Endothelial cell of umbilical vein (primary cell): ENCODE results near the gene CDK9. TPM values are rescaled to one million over a fixed set of nuclear protein-coding genes. Genes with fewer than 3 reads are reported as not detected.

Experiments
- BruUV-seq: library from RNA; stranded (reverse); fragments of 400-500 nt; replicated peaks from 2 replicates; lab custom pipeline; 2021; lab: Mats Ljungman, UMichigan
- CTCF ChIA-PET: fragments of 300-600, 350-600 bp; sonication (Branson Sonifier 250); formaldehyde crosslinking; loops from one replicate; lab custom pipeline; 2021; ENCODE audit warnings: antibody characterized with exemption, inconsistent platforms; lab: Charles Lee
- POLR2A ChIA-PET: fragments of 300-600, 350-600 bp; sonication (Branson Sonifier 250); formaldehyde crosslinking; loops from one replicate; lab custom pipeline; 2021; ENCODE audit warnings: antibody characterized with exemption, inconsistent platforms; lab: Charles Lee
- DNase-seq: peaks from one replicate; pipeline ENCODE4 v3.0.0-alpha.2; 2011; ENCODE audit warnings: low read depth, low spot score
- FAIRE-seq: peaks from 2 replicates; lab custom pipeline; 2011; peaks lifted over from hg19 to GRCh38; lab: Jason Lieb, UNC
- H2AFZ ChIP-seq: 2 replicates; pipeline ENCODE4 v1.6.0; 2012; ENCODE audit warnings: low read depth, low read length, control low read depth, inconsistent platforms
- H3K27ac ChIP-seq: 2 replicates; pipeline ENCODE4 v1.5.1; 2011; ENCODE audit warnings: low read depth, mild to moderate bottlenecking, control low read depth, low read length, moderate library complexity; ENCODE audit not compliant: insufficient read depth
- H3K27me3 ChIP-seq, 2 experiments: 2 replicates each; pipeline versions ENCODE4 v1.6.0 to v1.6.1; 2011; ENCODE audit warnings: low read length in 2 of 2, mixed read lengths in 1 of 2; ENCODE audit not compliant: control insufficient read depth in 2 of 2, insufficient read depth in 2 of 2
- H3K36me3 ChIP-seq, 2 experiments: 2 replicates in 1 of 2; 3 replicates in 1 of 2; pipeline ENCODE4 v1.5.1; 2011; ENCODE audit warnings: low read length in 2 of 2, mild to moderate bottlenecking in 1 of 2, moderate library complexity in 1 of 2; ENCODE audit not compliant: control insufficient read depth in 2 of 2, insufficient read depth in 2 of 2; ENCODE audit errors: extremely low read depth in 1 of 2
- H3K4me1 ChIP-seq: 3 replicates; pipeline ENCODE4 v1.5.1; 2011; ENCODE audit warnings: mild to moderate bottlenecking, low read length; ENCODE audit not compliant: control insufficient read depth, insufficient read depth; ENCODE audit errors: extremely low read depth
- H3K4me2 ChIP-seq: 2 replicates; pipeline ENCODE4 v1.6.1; 2011; ENCODE audit warnings: low read length, control low read depth, mixed read lengths; ENCODE audit not compliant: insufficient read depth
- H3K4me3 ChIP-seq, 3 experiments: fragments of 200-600 bp in 1 of 3; sonication (generic), shearing (Covaris generic) in 1 of 3; replicated peaks in 1 of 3; 2 replicates each; pipeline ENCODE4 v1.5.1; 2011 to 2016; ENCODE audit warnings: control low read depth in 3 of 3, low read length in 3 of 3, mild to moderate bottlenecking in 2 of 3, inconsistent platforms in 1 of 3, low read depth in 1 of 3, moderate library complexity in 1 of 3; ENCODE audit not compliant: insufficient read depth in 1 of 3
- H3K79me2 ChIP-seq: 2 replicates; pipeline ENCODE4 v1.6.0; 2012; ENCODE audit warnings: low read length, inconsistent platforms; ENCODE audit not compliant: control insufficient read depth, insufficient read depth
- H3K9ac ChIP-seq: replicated peaks from 2 replicates; pipeline ENCODE3; 2011; ENCODE audit warnings: low read length, control low read depth; ENCODE audit not compliant: insufficient read depth; ENCODE audit errors: extremely low read depth
- H3K9me1 ChIP-seq: replicated peaks from 3 replicates; pipeline ENCODE4 v1.6.0; 2011; ENCODE audit warnings: mild to moderate bottlenecking, low read length; ENCODE audit not compliant: control insufficient read depth, insufficient read depth; ENCODE audit errors: extremely low read depth
- H3K9me3 ChIP-seq: replicated peaks from 2 replicates; pipeline ENCODE4 v1.5.1; 2012; ENCODE audit warnings: low read length, inconsistent platforms; ENCODE audit not compliant: control insufficient read depth, insufficient read depth
- H4K20me1 ChIP-seq: replicated peaks from 2 replicates; pipeline ENCODE3; 2011; ENCODE audit warnings: mild to moderate bottlenecking, low read length; ENCODE audit not compliant: control insufficient read depth, insufficient read depth; ENCODE audit errors: extremely low read depth
- CTCF ChIP-seq, 2 donors: IDR thresholded peaks; 1 replicate in 1 of 2; 2 replicates in 1 of 2; pipeline ENCODE4 v1.5.1; 2011; ENCODE audit warnings: low read length in 2 of 2, mild to moderate bottlenecking in 2 of 2, moderate library complexity in 2 of 2, control low read depth in 1 of 2, inconsistent platforms in 1 of 2, low read depth in 1 of 2; ENCODE audit not compliant: insufficient read depth in 1 of 2; ENCODE audit errors: extremely low read depth in 1 of 2
- EZH2 ChIP-seq: IDR thresholded peaks from 2 replicates; pipeline ENCODE4 v1.6.1; 2012; ENCODE audit warnings: borderline replicate concordance, low read depth, mild to moderate bottlenecking, moderate library complexity, low read length, inconsistent platforms; ENCODE audit not compliant: severe bottlenecking
- FOS ChIP-seq: IDR thresholded peaks from 2 replicates; pipeline ENCODE4 v1.6.1; 2011; ENCODE audit warnings: mild to moderate bottlenecking, low read length, moderate library complexity, borderline replicate concordance; ENCODE audit not compliant: insufficient read depth
- GATA2 ChIP-seq: IDR thresholded peaks from 2 replicates; pipeline ENCODE4 v1.7.0; 2011; ENCODE audit warnings: low read depth, mild to moderate bottlenecking, moderate library complexity, mixed read lengths, low read length; ENCODE audit not compliant: insufficient read length, insufficient read depth
- JUN ChIP-seq: IDR thresholded peaks from 2 replicates; pipeline ENCODE4 v1.6.1; 2011; ENCODE audit warnings: borderline replicate concordance, low read depth; ENCODE audit not compliant: insufficient read length, insufficient read depth
- MAX ChIP-seq: IDR thresholded peaks from 2 replicates; pipeline ENCODE4 v1.6.1; 2011; ENCODE audit not compliant: insufficient read depth, insufficient read length
- MYC ChIP-seq: IDR thresholded peaks from one replicate; pipeline ENCODE4 v1.6.1; 2011; ENCODE audit warnings: mild to moderate bottlenecking, low read depth, low read length
- POLR2A ChIP-seq: IDR thresholded peaks from 2 replicates; pipeline ENCODE4 v1.6.1; 2012; ENCODE audit warnings: low read depth, mild to moderate bottlenecking, control low read depth, low read length
- POLR2AphosphoS5 ChIP-seq: IDR thresholded peaks from 2 replicates; pipeline ENCODE4 v1.6.1; 2012; ENCODE audit warnings: low read depth, mild to moderate bottlenecking, control low read depth, low read length, moderate library complexity; ENCODE audit not compliant: insufficient read depth
- dilution Hi-C: fragments of 300-500 bp; cut with MboI; formaldehyde crosslinking; loops from one replicate; pipeline ENCODE4 v1.15.0; 2019; ENCODE audit warnings: low sequenced_read_pairs; ENCODE audit not compliant: extremely low pct_ligation_motif_present
- intact Hi-C: fragments of 100-400 bp; cut with micrococcal nuclease; formaldehyde crosslinking; loops from one replicate; pipeline ENCODE4 v1.10.0; 2022
- polyA plus RNA-seq, 4 experiments: library from polyadenylated mRNA; depleted of rRNA in 3 of 4; stranded (reverse) in 3 of 4; unstranded in 1 of 4; fragments of >200 nt; gene quantifications; 2 replicates each; pipeline versions ENCODE4 v1.2.1 to v1.2.3, GENCODE V29; 2011 to 2012; ENCODE audit warnings: missing spikeins in 1 of 4
- total RNA-seq: library from RNA; stranded (reverse); gene quantifications from 2 replicates; pipeline ENCODE4 v1.2.3, GENCODE V29; 2021

The CDK9 gene
- total and polyA plus RNA-seq, 2 donors (not counting 3 experiments of a cell fraction or from before 2014, with no cell fraction given): 92.2 to 124 TPM

- Histone ChIP-seq H3K79me2 (peaks cover 16% of the 10 kb centered on the region), H2AFZ (no peak overlapping the region), H4K20me1 (no peaks in the 10 kb centered on the region), H3K27me3 (no peaks in the 10 kb centered on the region), H3K4me3 (no peak overlapping the region), H3K9ac (no peak overlapping the region), H3K4me2 (no peak overlapping the region), H3K36me3 (no peaks in the 10 kb centered on the region), H3K4me1 (peaks cover 13% of the 10 kb centered on the region), H3K9me1 (no peaks in the 10 kb centered on the region), H3K9me3 (no peaks in the 10 kb centered on the region), H3K27ac (no peak overlapping the region)
- intact Hi-C loops (no loop called here), dilution Hi-C loops (no loop called here)
- FAIRE-seq (no peak), DNase-seq (no peak)
- ChIA-PET CTCF (interaction anchor here (1.3 kb wide), 1 partner anchor 10 kb away, joined by 3 read pairs; no protein-coding TSS in a partner anchor), POLR2A (no interaction called here)
- TF ChIP-seq EZH2: no peak
- TF ChIP-seq MYC: no peak
- no peak for TF ChIP-seq CTCF (IDR thresholded peaks at IDR 0.05; ENCODE audit: extremely low read depth in 1 of 2, insufficient read depth in 1 of 2, low read depth in 1 of 2, low read length in 2 of 2)
- no peak for TF ChIP-seq GATA2
- TF ChIP-seq POLR2A: no peak
- TF ChIP-seq POLR2AphosphoS5: no peak
- no peak for TF ChIP-seq JUN
- no peak for TF ChIP-seq MAX
- no peak for TF ChIP-seq FOS
- BruUV-seq: no TSS peak
These were observed 11.9 kb upstream of the CDK9 start for GRCh38 chr9:127773981-127774380.
